NB4 (cell line): ENCODE measurements around the gene SDC3.

Source experiments
- CTCF ChIP-seq: IDR thresholded peaks from one replicate; pipeline ENCODE4 v1.5.1; 2012; ENCODE audit warnings: low read depth, low read length
- POLR2A ChIP-seq: IDR thresholded peaks from 2 replicates; pipeline ENCODE4 v1.6.1; 2011; ENCODE audit warnings: mild to moderate bottlenecking; ENCODE audit not compliant: insufficient read length; ENCODE audit errors: extremely low read depth
- TF ChIP-seq, protein P1 (sequence below): IDR thresholded peaks from 2 replicates; pipeline ENCODE4 v1.6.1; 2011; ENCODE audit warnings: low read depth, low read length

DNA sequence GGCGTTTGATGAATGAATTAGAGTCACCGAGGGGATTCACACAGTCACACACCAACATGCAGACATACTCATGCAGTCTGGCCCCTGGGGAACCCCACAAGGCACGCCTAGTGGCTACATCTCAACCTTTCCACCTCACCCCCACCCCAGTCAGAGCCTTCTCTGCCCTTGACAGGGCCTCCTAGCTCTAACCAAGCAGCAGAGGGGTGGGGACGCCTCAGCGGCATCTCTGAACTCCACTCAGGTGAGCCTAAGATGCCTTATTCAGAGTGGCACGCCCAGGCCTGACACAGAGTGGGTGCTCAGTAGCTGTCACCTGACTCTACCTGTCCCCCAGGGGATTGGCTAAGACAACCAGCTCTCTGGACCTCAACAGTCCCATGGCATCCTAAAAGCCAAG is 3.7 kb upstream of the SDC3 start:
- TF ChIP-seq, protein P1, sequence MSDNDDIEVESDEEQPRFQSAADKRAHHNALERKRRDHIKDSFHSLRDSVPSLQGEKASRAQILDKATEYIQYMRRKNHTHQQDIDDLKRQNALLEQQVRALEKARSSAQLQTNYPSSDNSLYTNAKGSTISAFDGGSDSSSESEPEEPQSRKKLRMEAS: no peak
- TF ChIP-seq CTCF (no peak), POLR2A (no peak)
